Heart left ventricle (tissue), 13 donors: ENCODE data around the gene ZCCHC7.

Experiments
- CTCF ChIP-seq, 12 donors: fragments of 200-600 bp; sonication (generic) in 4 of 12; IDR thresholded peaks; one replicate each; pipeline versions ENCODE4 v1.5.0 to v1.8.0; 2018 to 2022; ENCODE audit warnings: antibody characterized with exemption in 12 of 12, mild to moderate bottlenecking in 5 of 12
- POLR2A ChIP-seq, 2 donors: fragments of 450-650 bp; IDR thresholded peaks; one replicate each; pipeline ENCODE4 v1.6.1; 2017; ENCODE audit warnings: antibody characterized with exemption in 2 of 2, mild to moderate bottlenecking in 2 of 2, moderate library complexity in 2 of 2
- donor health status: ischemic (EF 13 %, LVEDD 7.1; RV severe dilation, severe dysfunction).
- donor health status: DM: no; HTN: yes; CAD: no.
- donor health status: DM: no; HTN: no; CAD: no.
- donor health status: ischemic (EF 25% LVEDD 6.9; RV normal size, moderate dysfunction).
- donor health status: ischemic (EF 25% LVEDD 5.7; RV mildly dilated, moderate dysfunction).
- donor health status: ischemic (EF 35%, LVEDD 5.7; RV mildly dilated, moderate dysfunction).
- donor health status: nonischemic (EF 11% LVEDD 7.7; RV severe dilation, severe dysfunction).
- donor health status: DM: yes; HTN: yes; CAD: no.
- donor health status: PGD.
- donor health status: ischemic (EF 29% LVEDD 5.4; RV normal size, mild dysfunction).
- donor health status: nonischemic (EF 23%, LVEDD 6.1; RV moderate dilation, normal function).

- no peak for TF ChIP-seq CTCF (IDR thresholded peaks at IDR 0.05)
- no peak for TF ChIP-seq POLR2A (IDR thresholded peaks at IDR 0.05)
These were observed 260.2 kb downstream of the ZCCHC7 start for GRCh38 chr9:37380570-37380969.
